ENCODE results near the gene TUBA1A. TPM values are rescaled to one million over a fixed set of nuclear protein-coding genes. Genes with fewer than 3 reads are reported as not detected.
"Not testable (repeated sequence)": the region's sequence is repeated elsewhere in the genome, so short reads cannot be mapped to it uniquely, and the experiment has no call there.

Gene TUBA1A
- total and polyA plus RNA-seq, 2 donors from 2014 or later = 94.3 to 128 TPM

GRCh38 chr12:49144384-49144783 is 44.5 kb downstream of the TUBA1A start:
- no peak for DNase-seq
- H3K4me3 ChIP-seq (ENCODE audit: low read length in 3 of 3) = no peak overlapping the region
- no peaks in the 10 kb centered on the region for H3K9me3 ChIP-seq (ENCODE audit: control insufficient read depth in 2 of 3, insufficient read depth in 1 of 3, low read length in 3 of 3)
- no peak for FAIRE-seq
- no peaks in the 10 kb centered on the region for H3K27me3 ChIP-seq (ENCODE audit: control insufficient read depth, insufficient read depth, low read length)
- TF ChIP-seq CTCF (IDR thresholded peaks at IDR 0.05; ENCODE audit: borderline replicate concordance, extremely low read depth, insufficient read depth) = no peak
- no peak overlapping the region for H3K9ac ChIP-seq (ENCODE audit: low read length in 3 of 3)
- intact Hi-C loops (cut with DNase I) = no loop called here
- no peaks in the 10 kb centered on the region for H3K36me3 ChIP-seq (ENCODE audit: control insufficient read depth in 2 of 3, insufficient read depth in 3 of 3, low read length in 3 of 3)
- H3K4me1 ChIP-seq (ENCODE audit: control insufficient read depth in 2 of 3, insufficient read depth in 2 of 3, low read depth in 1 of 3, low read length in 3 of 3) = no peaks in the 10 kb centered on the region
- H3K27ac ChIP-seq (ENCODE audit: low read depth in 2 of 2, low read length in 2 of 2) = no peak overlapping the region

- H3K4me3 ChIP-seq (ENCODE audit: low read length in 3 of 3) = no peak overlapping the region
- no peak for DNase-seq
- H3K9me3 ChIP-seq (ENCODE audit: control insufficient read depth in 2 of 3, insufficient read depth in 1 of 3, low read length in 3 of 3) = no peaks in the 10 kb centered on the region
- H3K9ac ChIP-seq (ENCODE audit: low read length in 3 of 3) = no peak overlapping the region
- no peak overlapping the region for H3K27ac ChIP-seq (ENCODE audit: low read depth in 2 of 2, low read length in 2 of 2)
- FAIRE-seq = no peak
- H3K27me3 ChIP-seq (ENCODE audit: control insufficient read depth, insufficient read depth, low read length) = no peaks in the 10 kb centered on the region
- H3K4me1 ChIP-seq (ENCODE audit: control insufficient read depth in 2 of 3, insufficient read depth in 2 of 3, low read depth in 1 of 3, low read length in 3 of 3) = no peaks in the 10 kb centered on the region
- no peaks in the 10 kb centered on the region for H3K36me3 ChIP-seq (ENCODE audit: control insufficient read depth in 2 of 3, insufficient read depth in 3 of 3, low read length in 3 of 3)
- TF ChIP-seq CTCF (IDR thresholded peaks at IDR 0.05; ENCODE audit: borderline replicate concordance, extremely low read depth, insufficient read depth) = no peak
- intact Hi-C loops (cut with DNase I) = no loop called here
Observed at GRCh38 chr12:49138999-49139398, 49.9 kb downstream of the TUBA1A start.

- H3K27ac ChIP-seq (ENCODE audit: low read depth in 2 of 2, low read length in 2 of 2) = no peak overlapping the region
- H3K36me3 ChIP-seq (ENCODE audit: control insufficient read depth in 2 of 3, insufficient read depth in 3 of 3, low read length in 3 of 3) = no peaks in the 10 kb centered on the region
- no peaks in the 10 kb centered on the region for H3K27me3 ChIP-seq (ENCODE audit: control insufficient read depth, insufficient read depth, low read length)
- no peak overlapping the region for H3K9ac ChIP-seq (ENCODE audit: low read length in 3 of 3)
- H3K4me3 ChIP-seq (ENCODE audit: low read length in 3 of 3) = no peak overlapping the region
- no peaks in the 10 kb centered on the region for H3K9me3 ChIP-seq (ENCODE audit: control insufficient read depth in 2 of 3, insufficient read depth in 1 of 3, low read length in 3 of 3)
- no peak for TF ChIP-seq CTCF (IDR thresholded peaks at IDR 0.05; ENCODE audit: borderline replicate concordance, extremely low read depth, insufficient read depth)
- no peaks in the 10 kb centered on the region for H3K4me1 ChIP-seq (ENCODE audit: control insufficient read depth in 2 of 3, insufficient read depth in 2 of 3, low read depth in 1 of 3, low read length in 3 of 3)
- no peak for FAIRE-seq
- DNase-seq = no peak
- intact Hi-C loops (cut with DNase I) = no loop called here
Observed at GRCh38 chr12:49138587-49138986, 50.3 kb downstream of the TUBA1A start.

- Histone ChIP-seq H3K27me3 (ENCODE audit: control insufficient read depth, insufficient read depth, low read length) (no peaks in the 10 kb centered on the region), H3K4me3 (ENCODE audit: low read length in 3 of 3) (no peak overlapping the region), H3K36me3 (ENCODE audit: control insufficient read depth in 2 of 3, insufficient read depth in 3 of 3, low read length in 3 of 3) (no peaks in the 10 kb centered on the region), H3K4me1 (ENCODE audit: control insufficient read depth in 2 of 3, insufficient read depth in 2 of 3, low read depth in 1 of 3, low read length in 3 of 3) (peaks cover 0 to under 1% (median 0%) of the 10 kb centered on the region in 3 donors), H3K27ac (ENCODE audit: low read depth in 2 of 2, low read length in 2 of 2) (no peak overlapping the region), H3K9ac (ENCODE audit: low read length in 3 of 3) (no peak overlapping the region), H3K9me3 (ENCODE audit: control insufficient read depth in 2 of 3, insufficient read depth in 1 of 3, low read length in 3 of 3) (no peaks in the 10 kb centered on the region)
- no peak for FAIRE-seq
- no peak for DNase-seq
- intact Hi-C loops (cut with DNase I) = no loop called here
- TF ChIP-seq CTCF (IDR thresholded peaks at IDR 0.05; ENCODE audit: borderline replicate concordance, extremely low read depth, insufficient read depth) = no peak
Observed at GRCh38 chr12:49137476-49137875, 51.4 kb downstream of the TUBA1A start.

GRCh38 chr12:49136997-49137396 is 51.9 kb downstream of the TUBA1A start:
- H3K9me3 ChIP-seq (ENCODE audit: control insufficient read depth in 2 of 3, insufficient read depth in 1 of 3, low read length in 3 of 3); H3K4me1 ChIP-seq (ENCODE audit: control insufficient read depth in 2 of 3, insufficient read depth in 2 of 3, low read depth in 1 of 3, low read length in 3 of 3); FAIRE-seq; H3K27me3 ChIP-seq (ENCODE audit: control insufficient read depth, insufficient read depth, low read length); DNase-seq; intact Hi-C loops (cut with DNase I); H3K27ac ChIP-seq (ENCODE audit: low read depth in 2 of 2, low read length in 2 of 2); H3K9ac ChIP-seq (ENCODE audit: low read length in 3 of 3); H3K4me3 ChIP-seq (ENCODE audit: low read length in 3 of 3); H3K36me3 ChIP-seq (ENCODE audit: control insufficient read depth in 2 of 3, insufficient read depth in 3 of 3, low read length in 3 of 3): not testable (repeated sequence)
